EH (cell line): ENCODE measurements around the gene CHKB.

Source experiments
- DNase-seq: peaks from one replicate; pipeline ENCODE4 v3.0.0-alpha.2; 2015; ENCODE audit warnings: low read depth

Gene CHKB

GRCh38 chr22:50529897-50530579, 52.6 kb downstream of the CHKB start, which contains the start of gene TYMP:
TSS of gene TYMP (minus strand) at chr22:50530012. CDS start at chr22:50529709, 303 bp downstream.
- peak; percentile 78 for DNase-seq

DNA sequence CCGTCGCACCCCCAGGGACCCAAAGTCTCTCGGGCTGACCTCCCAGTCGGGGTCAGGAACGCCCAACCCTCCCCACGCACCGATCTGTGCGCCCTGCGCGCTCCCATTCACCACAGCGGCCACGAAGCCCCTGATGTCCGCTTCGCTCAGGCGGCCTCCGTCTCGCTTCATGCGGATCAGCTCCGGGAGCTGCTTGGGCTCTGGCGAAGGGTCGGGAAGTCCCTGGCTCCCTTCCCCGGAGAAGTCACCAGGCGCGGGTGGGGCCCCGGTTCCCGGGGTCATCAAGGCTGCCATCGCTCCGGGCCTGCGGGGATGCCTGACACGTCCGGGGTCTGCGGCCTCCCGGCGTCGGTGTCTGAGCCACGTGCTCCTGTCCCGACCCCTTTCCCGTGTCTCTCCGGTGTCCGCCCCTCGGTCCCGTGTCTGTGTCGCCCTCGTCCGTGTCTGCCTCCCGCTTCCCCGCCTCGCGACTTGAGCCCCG, 53.2 kb downstream of the CHKB start:
- no peak for DNase-seq
